GM21529 (cell line): Measurements from ENCODE around the gene AZIN2.
A peak's percentile ranks its signal among the peaks of the same experiment; 100 is the strongest.
"Not testable (repeated sequence)": the region's sequence is repeated elsewhere in the genome, so short reads cannot be mapped to it uniquely, and the experiment has no call there.

Source experiments
- ATAC-seq: cut with Tn5 transposase; IDR thresholded peaks from one replicate; pipeline ENCODE4 v1.9.1; 2021; ENCODE audit not compliant: unreplicated experiment

Gene AZIN2

GRCh38 chr1:33126411-33127000 lies 45.6 kb downstream of the AZIN2 start:
- ATAC-seq = no peak

- ATAC-seq = peak; percentile 93
Observed at GRCh38 chr1:33127001-33127823, 46.3 kb downstream of the AZIN2 start.

- no peak for ATAC-seq
Observed at GRCh38 chr1:33128781-33129180, 47.8 kb downstream of the AZIN2 start.

GRCh38 chr1:33130297-33130696 lies 49.3 kb downstream of the AZIN2 start:
- no peak for ATAC-seq

GRCh38 chr1:33131191-33131590 lies 50.2 kb downstream of the AZIN2 start:
- ATAC-seq = no peak

GRCh38 chr1:33132549-33132948 lies 51.6 kb downstream of the AZIN2 start:
- ATAC-seq = no peak

GRCh38 chr1:33133478-33134105 lies 52.6 kb downstream of the AZIN2 start:
- no peak for ATAC-seq

- ATAC-seq = not testable (repeated sequence)
Observed at GRCh38 chr1:33136041-33136440, 55.1 kb downstream of the AZIN2 start.

- no peak for ATAC-seq
Observed at GRCh38 chr1:33137800-33138199, 56.8 kb downstream of the AZIN2 start.

GRCh38 chr1:33140153-33141149 lies 59.5 kb downstream of the AZIN2 start:
- ATAC-seq = no peak

- no peak for ATAC-seq
Observed at GRCh38 chr1:33141216-33141615, 60.3 kb downstream of the AZIN2 start.

GRCh38 chr1:33141781-33142180 lies 60.8 kb downstream of the AZIN2 start:
- ATAC-seq = no peak

- no peak for ATAC-seq
Observed at GRCh38 chr1:33142483-33143064, 61.6 kb downstream of the AZIN2 start.

- ATAC-seq = no peak
Observed at GRCh38 chr1:33143176-33143575, 62.2 kb downstream of the AZIN2 start.

- ATAC-seq = no peak
Observed at GRCh38 chr1:33143698-33144097, 62.7 kb downstream of the AZIN2 start.

GRCh38 chr1:33146003-33146402 lies 65.0 kb downstream of the AZIN2 start:
- ATAC-seq = no peak

- no peak for ATAC-seq
Observed at GRCh38 chr1:33147275-33147996, 66.5 kb downstream of the AZIN2 start.

GRCh38 chr1:33147997-33148314 lies 67.0 kb downstream of the AZIN2 start:
- ATAC-seq = no peak

- no peak for ATAC-seq
Observed at GRCh38 chr1:33148615-33149014, 67.7 kb downstream of the AZIN2 start.
